Eye (tissue), 1 donor: ENCODE measurements around the gene MRNIP.
"Not testable (repeated sequence)": the region's sequence is repeated elsewhere in the genome, so short reads cannot be mapped to it uniquely, and the experiment has no call there.

Experiments
- DNase-seq: peaks from one replicate; pipeline ENCODE4 v3.0.0-alpha.2; 2015

MRNIP gene

DNA sequence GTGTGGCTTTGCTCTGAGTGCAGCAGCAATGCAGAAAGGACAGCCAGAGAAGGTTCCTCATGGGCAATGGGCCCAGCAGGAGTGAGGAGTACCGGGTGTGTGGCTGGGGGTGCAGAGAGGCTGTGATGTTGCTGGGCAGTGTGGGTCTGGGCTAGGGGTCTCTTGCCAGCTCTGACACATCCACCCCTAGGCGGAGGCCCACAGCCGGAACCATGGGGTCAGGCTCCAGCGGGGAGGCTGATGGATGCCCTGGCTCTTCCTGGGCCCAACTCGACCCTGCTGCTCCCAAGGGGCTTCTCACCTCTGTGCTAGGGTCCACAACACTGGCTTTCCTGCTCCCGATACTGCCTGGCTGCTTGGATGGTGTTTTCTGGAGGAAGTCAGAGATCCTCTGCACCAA is 29.2 kb upstream of the MRNIP start:
- DNase-seq, result no peak

DNA sequence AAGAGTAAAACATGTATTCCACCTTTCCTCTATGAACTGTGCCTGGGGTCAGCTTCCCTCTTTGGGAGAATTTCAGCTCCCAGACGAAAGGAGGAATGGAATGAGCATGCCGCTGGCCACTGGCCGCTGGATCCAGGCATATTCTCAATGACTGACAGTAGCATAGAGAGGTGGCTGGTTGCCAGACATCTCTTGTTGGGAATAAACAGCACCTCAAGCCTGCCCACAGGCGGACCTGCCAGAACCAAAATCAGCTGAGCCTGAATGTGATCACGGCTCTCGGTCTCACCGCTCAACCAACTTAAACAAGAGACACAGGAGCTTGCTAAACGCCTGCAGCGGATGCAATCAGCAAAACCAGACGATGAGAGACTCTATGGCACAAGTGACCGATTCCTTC is 28.5 kb upstream of the MRNIP start:
- no peak for DNase-seq

DNA sequence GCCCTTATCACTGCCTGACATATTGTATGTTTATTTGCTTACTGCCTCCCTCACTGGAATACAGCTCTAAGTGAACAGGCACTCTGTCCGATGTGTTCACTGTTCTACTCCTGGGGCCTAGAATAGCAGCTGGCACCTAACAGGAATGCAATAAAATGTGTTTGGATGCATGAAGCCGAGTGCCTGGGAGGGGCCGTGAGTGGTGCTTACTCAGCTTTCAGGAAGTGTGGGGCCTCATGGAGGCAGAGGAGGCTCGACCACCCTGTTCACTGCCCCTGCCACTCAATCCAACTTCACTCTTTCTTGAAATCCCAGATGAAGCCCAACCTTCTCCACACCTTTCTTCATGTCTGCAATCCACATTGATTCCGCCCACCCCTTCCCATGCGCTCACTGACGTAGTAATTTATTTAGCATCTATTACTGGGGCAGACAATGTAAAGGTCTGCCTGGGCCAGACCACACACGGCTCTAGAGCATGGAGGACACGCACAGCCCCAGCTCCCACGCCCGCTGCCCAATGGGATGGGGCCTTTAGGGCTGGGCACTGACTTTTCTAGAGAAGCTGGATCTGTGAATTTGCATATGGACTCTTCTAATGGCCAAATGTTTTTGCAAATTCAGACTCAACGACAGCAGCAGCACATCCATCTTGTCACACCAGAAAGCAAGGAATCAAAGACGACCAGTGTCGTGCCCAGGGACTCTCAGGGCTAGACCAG is 27.7 kb upstream of the MRNIP start:
- DNase-seq, result no peak

DNA sequence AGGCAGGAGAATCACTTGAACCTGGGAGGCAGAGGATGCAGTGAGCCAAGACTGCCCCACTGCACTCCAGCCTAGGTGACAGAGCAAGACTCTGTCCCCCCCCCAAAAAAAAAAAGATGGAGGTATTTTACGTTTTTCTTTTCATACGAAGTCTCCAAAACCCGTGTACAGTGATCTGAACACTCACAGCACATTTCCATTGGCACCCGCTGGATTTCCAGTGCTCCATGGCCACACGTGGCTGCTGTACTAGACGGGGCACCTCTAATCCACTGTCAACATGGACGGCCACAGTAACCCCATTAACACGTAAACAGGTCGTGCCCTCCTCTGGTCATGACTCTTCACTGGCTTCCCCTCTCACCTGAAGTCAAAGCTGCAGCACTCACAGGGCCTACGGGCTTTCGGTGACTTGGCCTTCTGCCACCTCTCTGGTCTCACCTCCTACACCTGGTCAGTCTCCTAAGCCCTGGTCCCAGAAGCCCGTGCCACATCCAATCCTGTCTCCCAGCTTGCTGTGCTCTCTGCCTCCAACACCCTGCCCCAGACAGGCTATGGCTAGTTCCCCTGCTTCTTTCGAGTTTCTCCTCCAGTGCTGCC is 27.0 kb upstream of the MRNIP start:
- no peak for DNase-seq

DNA sequence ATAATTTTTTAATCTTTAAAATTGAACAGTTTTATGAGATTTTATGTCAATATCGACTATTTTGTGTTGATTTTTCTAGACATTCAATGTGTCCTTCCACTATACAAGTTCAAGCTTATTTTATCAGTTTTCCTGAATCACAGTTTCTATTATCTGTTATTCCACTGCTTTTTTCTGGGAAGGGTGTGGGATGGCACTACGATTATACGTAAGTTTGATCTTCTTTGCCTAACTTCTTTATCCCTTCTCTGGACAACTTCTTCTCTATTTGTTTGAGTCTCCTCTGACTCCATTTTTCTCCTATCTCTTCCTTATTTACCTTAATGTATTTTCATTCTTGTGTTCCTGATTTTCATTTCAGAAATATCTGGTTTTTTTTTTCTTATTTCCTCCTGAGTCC is 24.5 kb upstream of the MRNIP start:
- DNase-seq, result no peak

DNA sequence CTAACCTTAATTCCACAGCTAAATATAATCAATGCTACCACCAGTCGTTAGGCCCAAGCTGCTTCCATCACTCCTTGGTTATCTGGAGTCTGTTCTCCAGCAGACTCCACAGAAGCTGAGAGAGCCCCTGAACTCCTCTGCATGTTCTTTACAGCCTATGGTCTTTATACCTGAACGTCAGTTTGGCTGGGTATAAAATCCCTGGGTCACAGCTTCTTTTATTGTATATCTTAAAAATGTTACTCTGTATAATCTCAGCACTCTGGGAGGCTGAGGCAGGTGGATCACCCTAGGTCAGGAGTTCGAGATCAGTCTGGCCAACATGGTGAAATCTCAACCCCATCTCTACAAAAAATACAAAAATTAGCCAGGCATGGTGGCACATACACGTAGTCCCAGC is 23.7 kb upstream of the MRNIP start:
- no peak for DNase-seq

DNA sequence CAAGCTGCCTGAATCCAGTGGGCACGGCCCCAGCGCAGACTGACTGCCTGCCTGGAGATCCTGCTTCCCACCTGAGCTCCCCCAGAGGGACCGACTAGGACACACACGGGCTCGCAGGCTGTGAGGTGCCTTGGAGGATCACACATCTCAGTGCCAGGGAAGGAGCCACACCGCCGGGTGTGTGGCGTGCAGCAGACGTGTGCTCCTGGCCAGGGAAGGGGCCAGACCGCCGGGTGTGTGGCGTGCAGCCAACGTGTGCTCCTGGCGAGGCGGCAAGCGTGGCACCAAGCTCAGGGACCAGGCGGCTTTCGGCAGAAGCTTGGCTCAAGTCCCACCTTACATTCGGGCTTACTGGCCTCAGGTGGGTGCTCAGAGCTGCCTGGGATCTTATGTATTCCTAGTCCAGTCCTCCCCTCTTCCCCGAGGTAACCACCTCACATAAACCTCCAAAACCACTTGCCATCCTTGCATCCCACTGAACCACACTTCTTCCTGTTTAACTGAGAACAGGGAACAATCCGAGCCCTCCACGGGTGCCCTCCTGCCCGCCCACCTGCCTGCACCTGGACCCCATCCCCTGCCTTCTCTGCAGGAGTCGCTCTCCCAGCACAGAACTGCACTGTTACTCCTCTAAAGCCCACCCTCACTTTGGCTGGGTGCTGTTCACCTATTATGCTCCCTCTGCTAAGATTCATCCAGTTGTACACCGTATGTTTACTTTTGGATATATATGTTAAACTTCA is 22.4 kb upstream of the MRNIP start:
- DNase-seq, result no peak

DNA sequence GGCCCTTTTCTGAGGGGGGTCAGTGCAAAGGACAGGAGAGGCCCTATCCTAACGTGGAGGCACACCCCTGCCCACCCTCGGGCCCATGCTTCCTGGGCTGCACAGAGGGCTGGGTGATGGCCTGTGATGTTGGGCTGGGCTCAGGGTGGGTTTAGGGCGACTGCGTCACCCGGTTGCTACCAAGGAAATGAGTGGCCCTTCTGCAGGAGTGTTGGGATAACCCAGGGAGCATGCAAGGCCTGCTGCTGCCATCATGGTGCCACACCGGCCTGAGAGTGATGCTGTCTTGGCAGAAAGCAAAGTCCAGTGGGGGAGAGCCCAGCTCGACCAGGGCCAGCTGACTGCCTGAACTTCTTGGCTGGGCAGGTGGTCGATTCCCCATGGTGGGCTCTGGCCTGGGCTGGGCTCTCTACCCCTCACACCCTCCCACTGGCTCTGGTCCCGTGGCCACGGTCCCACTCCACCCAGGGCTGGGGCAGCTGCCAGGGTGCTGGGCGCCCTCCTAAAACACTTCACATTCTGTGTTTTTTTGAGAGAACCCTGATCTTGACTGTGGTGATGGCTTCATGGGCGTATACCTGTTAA is 21.5 kb upstream of the MRNIP start:
- no peak for DNase-seq

DNA sequence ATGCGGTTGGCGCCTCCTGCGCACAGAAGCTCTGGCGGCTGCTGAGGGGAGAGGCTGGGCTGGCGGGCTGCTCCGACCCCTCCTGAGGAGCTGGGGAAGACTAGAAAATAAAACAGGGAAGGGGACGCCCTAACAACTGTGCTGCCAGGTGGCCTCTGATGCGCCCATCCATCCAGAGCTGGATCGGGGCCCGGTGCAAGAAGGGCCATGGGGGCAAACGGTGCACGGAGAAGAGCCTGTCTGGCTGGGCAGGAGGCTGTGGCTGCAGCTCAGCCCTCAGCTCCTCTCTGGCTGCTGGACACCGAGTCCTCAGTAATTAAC is 21.0 kb upstream of the MRNIP start:
- no peak for DNase-seq

DNA sequence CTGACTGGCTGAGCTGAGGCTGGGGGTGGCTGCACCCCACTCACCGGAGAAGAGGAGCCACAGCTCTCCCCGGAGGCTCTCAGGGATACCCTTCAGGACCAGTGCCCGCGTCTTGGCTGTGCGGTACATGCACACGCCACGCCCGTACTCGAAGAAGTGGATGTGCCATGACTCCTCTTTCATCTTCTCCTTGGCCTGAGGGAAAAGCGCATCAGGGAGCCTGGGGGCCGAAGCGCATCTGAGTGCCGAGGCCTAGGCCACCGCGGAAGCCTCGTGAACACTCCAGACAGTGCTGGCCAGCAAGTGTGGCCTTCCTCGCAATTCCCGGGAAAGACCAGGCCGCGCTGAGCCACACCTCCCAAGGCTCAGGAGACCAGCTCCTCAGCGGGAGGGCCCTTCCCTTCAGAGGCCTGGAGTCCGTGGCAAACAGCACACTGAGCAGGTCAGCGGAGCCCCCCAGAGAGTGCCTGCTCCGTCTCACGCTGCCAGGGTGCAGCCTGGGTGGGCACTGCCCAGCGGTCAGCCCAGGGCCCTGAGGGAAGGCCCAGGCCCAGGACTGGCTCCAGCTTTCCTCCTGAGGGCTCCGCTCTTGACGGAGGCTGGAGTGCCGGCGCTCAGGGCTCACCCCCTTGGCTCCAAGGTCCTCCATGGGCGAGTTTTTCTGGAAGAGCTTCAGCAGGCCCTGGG is 20.5 kb upstream of the MRNIP start:
- no peak for DNase-seq

DNA sequence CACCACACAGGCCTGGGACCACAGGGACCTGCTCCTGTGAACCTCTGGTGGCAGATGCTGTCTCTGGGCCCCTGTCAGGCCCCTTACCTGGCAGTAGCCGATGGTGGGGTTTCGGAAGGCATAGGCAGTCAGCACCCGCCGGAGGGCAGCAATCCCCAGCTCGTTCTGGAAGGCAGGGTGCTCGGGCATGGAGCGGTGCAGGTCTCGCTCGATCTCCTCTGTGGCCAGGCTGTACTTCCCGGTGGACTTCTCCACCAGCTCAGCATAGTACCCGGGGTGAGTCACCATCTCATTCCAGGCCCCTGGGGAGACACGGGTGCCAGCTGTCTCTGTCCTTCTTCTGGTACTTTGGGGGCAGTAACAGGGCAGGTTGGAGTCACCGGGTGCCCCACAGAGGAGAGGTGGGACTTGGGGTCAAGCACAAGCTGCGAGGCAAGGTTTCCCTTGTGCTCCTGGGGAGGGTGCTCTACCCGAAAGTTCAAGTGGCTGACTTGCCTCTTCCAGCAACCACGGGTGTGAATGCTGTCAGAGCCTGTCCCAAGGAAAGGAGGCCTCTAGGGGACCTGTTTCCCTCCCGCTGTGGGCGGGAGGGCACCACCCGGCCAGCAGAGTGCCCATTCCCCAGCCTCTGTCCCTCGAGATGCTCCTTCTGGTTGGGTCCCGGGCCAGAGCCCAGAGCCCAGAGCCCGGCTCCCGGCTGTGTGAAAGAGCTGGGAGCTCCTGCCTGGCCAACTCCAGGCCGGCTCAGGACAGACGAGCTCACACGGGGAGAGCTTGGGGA is 19.8 kb upstream of the MRNIP start:
- no peak for DNase-seq

DNA sequence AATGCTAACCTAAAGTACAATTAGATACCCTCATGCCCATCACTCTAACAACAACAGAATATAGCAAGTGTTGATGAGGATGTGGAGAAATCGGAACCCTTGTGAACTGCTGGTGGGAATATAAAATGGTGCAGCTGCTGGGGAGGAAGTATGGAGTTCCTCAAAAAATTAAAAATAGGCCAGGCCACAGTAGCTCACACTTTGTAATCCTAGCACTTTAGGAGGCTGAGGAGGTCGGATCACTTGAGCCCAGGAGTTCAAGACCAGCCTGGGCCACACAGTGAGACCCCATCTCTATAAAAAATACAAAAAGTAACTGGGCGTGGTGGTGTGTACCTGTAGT is 18.0 kb upstream of the MRNIP start:
- DNase-seq, result no peak

DNA sequence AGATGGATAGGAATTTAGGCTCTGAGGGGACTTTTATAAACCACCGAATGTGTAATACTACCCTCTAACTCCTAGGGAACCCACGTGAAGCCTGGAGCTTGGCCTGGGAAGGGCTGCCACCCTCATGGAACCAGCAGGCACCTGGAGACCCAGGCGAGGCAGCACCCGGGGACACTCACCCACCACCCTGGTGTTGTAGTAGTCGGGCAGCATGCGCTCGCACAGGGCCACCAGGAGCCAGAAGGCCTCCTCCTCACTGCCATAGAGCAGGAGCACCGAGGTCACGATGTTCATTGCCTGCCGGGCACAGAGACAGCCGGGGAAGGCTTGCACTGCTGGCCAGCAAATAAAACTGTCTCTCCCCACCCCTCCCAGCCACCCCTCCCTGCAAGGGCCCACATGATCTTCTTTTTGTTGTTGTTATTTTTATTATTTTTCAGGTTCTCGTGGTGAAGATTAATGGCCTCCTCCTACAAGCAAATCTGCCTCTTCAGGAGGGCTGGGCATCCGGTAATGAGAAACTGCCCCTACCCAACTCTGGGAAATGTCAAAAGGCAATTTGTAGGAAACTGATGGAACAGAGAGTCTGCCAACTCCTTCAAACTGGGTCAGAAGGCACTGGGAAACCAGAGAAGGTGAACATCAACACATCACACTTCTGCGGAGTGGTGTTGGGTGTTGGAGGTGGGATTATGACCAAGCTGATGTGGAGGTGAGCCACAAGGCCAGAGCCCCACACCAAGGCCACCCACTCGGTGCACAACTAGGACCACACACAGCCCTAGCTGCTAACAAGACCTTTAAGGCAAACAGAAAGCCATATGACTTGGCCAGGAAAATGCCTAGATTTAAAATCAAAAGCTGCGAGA is 17.4 kb upstream of the MRNIP start:
- no peak for DNase-seq

DNA sequence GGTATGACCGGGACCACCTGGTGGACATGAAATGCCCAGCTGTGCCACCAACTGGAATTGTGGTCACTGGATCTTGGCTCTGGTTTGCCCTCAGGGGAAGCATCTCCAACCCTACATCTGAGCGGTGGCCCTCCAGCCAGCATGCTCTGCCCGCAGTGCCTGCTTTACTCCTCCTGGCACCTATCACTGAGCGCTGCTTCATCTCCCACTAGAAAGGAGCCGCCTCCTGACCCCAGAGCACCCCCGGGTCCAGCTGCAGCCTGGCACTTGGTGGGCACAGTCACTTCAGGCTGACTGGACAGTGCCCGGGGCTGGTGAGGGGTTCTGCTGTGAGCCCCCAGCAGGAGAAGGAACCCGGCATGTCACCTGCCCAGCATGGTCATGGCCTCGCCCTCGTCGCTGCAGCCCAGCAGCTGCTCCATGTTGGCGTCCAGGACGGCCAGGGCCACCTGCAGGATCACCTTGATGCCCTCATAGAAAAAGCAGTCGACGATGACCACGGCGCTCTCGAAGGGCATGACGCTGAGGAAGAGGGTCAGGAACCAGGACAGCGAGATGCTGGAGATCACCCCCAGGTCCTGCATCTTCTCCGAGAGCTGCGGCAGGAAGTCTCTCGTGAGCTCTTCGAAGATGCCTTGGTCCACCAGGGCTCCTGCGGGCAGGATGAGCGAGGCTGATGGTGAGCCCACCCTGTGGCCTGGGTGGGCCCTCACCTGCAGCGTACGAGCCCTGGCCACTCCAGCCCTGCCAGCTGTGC is 16.1 kb upstream of the MRNIP start:
- DNase-seq, result no peak

DNA sequence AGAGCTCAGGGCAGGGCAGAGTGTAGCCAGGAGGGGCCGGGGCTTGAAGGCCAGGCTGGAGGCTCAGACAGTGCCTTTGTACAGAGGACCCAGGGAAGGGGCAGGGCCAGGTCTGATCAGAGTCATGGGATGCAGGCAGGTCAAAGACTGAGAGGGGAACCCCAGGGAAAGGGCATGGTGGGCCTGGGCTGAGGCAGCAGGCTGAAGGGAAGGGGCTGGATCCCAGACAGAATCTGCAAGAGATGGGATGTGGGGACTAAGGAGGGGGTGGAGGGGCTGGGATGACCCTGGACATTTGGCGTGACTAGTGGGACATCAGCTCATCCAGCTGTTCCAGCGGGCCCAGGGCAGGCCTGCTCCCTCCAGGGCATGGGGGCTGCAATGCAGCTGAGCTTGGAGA is 15.5 kb upstream of the MRNIP start:
- DNase-seq, result no peak

DNA sequence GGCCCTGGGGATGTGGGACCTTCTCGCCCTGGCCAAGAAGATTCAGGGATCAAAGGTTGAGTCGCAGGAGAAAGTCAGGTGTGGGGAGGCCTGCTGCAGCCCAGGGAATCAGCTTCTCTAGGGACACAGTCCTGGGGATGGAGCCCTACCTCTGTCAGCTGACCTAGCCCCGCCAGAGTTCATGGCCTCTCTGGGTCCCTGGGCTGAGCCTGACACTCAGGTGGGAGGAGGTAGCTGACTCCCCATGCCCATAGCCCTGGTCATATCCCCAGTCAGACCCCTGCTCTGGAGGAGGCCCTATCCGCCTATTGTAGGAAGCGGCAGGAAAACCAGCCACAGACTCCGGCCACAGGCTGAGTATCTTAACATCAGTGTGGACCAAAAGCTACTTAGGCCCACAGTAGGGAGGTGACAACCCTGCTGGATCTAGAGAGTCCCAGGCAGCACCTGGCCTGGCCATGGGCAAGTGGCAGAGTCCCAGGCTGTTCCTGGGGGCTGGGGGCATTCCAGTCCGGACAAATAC is 15.0 kb upstream of the MRNIP start:
- DNase-seq, result no peak

DNA sequence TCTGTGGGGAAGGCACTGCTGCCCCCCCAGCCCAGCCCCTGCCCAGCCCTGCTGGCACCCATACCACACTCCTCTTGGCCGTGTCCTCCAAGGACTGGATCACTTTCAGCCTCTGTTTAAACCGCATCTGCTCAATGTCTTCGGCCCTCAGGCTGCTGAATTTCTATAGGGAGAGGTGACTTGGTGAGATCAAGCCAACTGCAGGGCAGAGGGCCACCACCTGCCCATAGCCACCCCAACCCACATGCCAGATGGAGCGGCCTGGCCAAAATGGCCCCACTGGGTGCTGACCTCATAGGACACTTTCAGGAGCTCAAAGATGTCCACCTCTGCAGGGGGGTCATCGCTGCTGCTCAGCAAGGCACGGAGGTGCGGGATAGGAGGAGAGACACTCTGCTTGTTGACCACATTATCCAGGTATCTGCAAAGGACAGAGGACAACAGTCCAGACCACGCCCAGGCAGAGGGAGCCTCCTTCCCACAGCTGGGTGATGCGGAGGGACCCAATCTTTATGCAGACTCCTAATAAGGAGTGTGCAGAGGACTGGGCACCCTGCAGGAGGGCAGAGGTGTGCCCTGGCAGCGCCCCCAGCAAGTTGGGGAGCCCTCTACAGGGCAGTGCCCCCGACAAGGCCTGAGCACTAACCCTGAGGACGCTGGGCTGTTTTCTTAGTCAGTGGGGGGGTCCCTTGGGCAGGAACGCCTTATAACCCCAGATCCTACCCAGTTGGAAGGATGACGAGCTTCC is 14.4 kb upstream of the MRNIP start:
- no peak for DNase-seq

DNA sequence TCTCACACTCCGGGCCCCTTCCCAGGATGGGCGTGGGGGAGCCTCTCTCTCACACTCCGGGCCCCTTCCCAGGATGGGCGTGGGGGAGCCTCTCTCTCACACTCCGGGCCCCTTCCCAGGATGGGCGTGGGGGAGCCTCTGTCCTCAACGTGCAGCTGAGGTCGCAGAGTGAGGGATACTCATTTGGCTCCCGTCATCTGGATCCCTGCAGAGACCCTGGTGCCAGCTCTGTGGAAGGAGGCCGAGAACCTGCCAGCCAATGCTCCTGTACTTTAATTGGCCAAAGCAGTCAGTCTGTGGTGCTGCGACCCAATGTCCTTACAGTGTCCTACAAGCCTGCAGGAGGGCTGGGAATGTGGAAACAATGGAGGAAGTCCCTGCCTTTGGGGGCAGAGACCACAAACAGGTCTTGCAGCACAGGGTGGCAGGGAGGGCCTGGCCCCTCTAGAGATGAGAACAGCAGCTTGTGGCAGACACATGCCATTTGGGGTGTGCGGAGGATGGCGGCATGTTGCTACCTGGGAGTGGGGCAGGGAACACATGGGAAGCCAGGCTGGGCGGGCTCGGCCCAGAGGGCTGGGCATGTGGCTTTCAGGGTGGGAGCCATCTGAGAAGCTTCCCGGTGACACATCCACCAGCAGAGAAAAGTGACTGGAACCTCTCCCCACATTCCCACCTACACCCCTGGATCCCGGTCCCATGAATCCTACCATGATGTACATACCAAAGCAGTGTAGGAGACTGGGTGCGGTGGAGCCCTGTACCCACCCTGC is 13.6 kb upstream of the MRNIP start:
- no peak for DNase-seq

DNA sequence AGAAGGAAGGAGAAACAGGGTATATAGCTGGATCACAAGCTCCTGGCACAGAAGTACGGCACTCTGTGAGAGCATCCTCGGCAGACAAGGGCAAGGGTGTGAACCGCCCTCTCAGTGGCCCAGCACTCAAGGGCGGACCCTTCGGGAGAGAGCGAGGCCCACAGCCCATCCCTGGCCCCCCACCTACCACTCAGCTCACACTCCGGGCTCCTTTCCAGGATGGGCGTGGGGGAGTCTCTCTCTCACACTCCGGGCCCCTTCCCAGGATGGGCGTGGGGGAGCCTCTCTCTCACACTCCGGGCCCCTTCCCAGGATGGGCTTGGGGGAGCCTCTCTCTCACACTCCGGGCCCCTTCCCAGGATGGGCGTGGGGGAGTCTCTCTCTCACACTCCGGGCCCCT is 12.9 kb upstream of the MRNIP start:
- DNase-seq, result not testable (repeated sequence)
